CD4-positive, alpha-beta T cell treated with Interleukin-2 at 100 ng/mL for 4 hours (primary cell): ENCODE results near the gene AMFR.
"Not testable (repeated sequence)": the region's sequence is repeated elsewhere in the genome, so short reads cannot be mapped to it uniquely, and the experiment has no call there.

Experiments
- DNase-seq: peaks from one replicate; pipeline ENCODE4 v3.0.0-alpha.2; 2020; ENCODE audit warnings: low spot score

AMFR gene

DNA sequence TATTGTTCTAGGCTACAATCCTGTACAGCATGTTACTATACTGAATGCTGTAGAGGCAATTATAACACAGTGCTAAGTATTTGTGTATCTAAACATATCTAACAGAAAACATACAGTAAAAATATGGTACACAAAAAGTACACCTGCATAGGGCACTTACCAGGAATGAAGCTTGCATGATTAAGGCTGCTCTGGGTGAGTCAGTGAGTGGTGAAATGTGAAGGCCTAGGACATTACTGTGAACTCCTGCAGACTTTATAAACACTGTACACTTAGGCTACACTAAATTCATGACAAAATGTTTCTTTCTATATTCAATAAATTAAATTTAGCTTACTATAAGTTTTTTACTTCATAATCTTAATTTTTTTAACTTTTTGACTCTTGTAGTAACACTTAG lies 37.1 kb downstream of the AMFR start:
- DNase-seq, result no peak

DNA sequence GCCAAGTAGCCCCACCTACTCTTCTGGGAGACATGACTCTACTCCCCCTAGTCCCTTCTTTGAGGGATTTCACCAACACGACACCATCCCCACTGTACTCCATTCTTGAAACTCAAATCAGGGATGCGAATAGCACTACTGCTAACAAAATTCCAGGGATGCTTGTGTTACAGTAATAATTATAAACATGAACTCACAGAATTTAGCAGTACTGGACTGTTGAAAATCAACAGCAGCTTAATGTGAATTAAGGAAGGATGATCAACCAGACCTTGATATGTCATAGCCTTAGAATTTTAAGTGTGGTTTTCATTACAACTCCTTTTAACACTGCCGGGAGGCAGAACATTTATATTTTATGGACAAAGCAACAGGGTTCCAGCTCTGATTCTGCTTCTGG lies 37.9 kb downstream of the AMFR start:
- no peak for DNase-seq

DNA sequence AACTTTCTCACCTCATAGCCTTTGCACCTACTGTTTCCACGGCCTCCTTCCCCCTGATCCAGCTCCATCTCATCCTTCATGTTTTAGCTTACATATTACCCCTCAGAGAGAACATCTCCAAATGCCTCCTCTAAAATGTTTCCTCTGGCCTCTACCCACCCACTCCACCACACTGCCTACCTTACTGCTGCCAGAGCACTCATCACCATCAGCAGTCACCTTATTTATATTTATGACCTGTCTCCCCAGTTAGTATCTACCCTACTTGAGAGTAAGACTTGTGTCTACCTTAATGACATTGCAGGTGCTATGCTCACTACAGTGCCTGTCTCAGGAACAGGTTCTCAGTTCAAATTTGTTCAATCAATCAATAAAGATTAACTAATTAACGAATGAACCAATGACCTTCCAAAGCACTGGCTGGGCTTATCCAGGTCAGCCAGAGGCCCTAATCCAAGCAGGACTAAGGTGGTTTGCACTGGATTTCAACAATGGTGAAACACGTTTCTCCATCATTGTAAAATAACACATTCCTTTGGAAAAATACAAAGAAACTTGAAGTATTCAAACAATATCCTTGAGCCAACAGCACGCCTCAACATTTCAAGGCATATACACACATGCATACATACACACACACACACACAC lies 41.1 kb downstream of the AMFR start:
- DNase-seq, result no peak

DNA sequence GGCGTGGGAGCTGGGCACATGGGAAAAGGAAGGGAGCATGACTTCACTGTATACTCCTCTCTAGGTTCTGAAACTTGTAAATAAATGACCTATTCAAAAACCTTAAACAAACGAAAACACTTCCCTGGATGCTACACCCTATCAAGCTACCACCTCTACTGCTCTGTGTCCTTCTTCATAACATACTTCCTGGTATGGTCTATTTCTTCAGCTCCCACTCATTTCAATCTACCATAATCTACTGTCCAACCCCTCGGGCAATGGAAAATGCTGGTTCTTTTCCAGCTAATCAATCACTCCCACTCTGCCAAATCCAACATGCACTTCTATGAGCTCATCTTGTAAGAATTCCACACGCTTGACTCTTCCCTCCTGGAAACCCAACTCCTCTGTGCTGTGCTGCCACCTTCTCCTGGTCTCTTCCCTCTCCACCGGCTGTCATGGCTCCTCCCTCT lies 42.4 kb downstream of the AMFR start:
- no peak for DNase-seq

DNA sequence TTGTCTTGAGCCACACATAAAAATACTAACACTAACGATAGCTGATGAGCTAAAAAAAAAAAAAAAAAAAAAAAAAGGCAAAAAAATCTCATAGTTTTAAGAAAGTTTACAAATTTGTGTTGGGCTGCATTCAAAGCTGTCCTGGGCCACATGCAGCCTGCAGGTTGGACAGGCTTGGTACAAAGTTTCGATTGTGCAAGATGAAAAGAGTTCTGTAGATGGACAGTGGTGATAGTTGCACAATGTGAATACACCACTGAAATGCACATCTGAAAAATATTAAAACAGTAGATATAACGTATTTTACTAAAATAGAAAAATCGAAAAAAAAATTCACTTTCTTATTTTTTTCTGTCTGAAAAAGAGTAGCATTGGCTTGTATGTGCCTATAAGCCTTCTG lies 42.9 kb downstream of the AMFR start:
- DNase-seq, result no peak

DNA sequence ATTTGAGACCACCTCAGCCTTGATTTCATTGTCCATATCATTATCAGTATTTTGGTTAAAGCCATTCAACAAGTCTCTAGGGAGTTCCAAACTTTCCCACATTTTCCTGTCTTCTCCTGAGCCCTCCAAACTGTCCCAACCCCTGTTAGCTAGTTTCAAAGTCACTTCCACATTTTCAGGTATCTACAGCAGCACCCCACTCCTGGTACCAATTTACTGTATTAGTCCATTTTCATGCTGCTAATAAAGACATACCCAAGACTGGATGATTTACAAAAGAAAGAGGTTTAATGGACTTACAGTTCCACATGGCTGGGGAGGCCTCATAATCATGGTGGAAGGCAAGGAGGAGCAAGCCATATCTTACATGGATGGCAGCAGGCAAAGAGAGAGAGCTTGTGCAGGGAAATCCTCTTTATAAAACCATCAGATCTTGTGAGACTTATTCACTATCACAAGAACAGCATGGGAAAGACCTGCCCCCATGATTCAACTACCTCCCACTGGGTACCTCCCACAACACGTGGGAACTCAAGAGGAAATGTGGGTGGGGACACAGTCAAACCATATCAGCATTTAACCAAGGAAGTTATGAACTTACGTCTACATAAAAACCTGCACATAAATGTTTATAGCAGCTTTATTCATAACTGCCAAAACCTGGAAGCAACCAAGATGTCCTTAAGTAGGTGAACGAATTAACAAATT lies 44.4 kb downstream of the AMFR start:
- not testable (repeated sequence) for DNase-seq

DNA sequence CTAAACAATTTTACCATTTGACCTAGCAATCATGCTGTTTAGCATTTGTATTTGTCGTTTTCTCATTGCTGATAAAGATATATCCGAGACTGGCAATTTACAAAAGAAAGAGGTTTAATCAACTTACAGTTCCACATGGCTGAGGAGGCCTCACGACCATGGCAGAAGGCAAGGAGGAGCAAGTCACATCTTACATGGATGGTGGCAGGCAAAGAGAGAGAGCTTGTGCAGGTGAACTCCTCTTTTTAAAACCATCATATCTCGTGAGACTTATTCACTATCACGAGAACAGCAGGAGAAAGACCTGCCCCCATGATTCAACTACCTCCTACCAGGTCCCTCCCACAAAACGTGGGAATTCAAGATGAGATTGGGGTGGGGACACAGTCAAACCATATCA lies 46.3 kb downstream of the AMFR start:
- not testable (repeated sequence) for DNase-seq

DNA sequence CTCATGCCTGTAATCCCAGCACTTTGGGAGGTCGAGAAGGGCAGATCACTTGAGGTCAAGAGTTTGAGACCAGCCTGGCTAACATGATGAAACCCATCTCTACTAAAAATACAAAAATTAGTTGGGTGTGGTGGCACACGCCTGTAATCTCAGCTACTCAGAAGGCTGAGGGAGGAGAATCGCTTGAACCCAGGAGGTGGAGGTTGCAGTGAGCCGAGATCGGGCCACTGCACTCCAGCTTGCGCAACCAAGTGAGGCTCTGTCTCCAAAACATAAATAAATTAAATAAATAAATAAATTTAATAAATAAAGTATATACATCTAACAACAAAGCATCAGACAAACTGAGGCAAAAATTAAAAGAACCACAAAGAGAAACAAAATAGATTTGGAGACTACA lies 49.6 kb downstream of the AMFR start:
- DNase-seq, result not testable (repeated sequence)

DNA sequence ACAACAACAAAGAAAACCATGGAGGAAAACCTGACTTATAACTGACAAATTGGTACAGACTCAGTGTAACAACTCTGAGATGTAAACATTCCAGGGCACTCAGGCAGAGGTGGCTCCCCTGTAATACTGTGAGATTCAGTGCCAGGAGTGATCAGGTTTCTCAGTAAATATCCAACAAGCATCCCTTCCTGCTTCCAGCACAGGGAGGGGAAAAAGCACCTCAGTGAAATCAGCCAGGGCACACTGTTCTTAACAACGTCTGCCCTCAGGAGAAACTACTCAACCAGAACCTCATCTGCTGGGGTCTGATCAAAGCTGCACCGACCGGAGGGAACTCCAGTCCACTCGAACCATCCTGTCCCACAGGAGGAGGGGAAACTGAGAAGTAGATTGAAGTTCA lies 52.3 kb downstream of the AMFR start:
- DNase-seq, result no peak

DNA sequence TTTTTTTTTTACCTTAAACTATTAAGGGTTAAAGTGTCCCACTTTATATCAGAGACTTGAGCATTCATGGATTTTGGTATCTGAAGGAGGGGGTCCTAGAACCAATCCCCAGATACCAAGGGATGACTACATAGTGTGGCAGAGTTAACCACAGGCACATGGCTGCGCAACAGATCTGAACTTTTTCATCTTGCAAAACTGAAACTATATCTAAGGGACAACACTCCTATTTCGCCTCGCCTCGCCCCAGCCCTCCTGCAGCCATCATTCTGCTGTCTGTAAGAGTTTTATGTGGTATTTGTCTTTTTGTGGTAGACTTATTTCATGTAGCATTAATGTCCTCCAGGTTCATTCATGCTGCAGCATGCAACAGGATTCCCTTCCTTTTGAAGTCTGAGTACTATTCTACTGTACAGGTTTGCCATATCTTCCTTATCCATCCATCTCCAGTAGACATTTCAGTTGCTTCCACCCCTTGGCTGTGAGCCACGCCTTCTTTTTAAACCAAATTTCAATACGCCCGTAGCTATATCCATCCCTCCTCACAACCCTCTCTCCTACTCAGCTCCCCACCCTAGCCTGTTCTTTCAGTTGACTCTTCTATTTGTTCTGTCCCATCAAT lies 53.2 kb downstream of the AMFR start:
- peak; percentile 2 for DNase-seq

DNA sequence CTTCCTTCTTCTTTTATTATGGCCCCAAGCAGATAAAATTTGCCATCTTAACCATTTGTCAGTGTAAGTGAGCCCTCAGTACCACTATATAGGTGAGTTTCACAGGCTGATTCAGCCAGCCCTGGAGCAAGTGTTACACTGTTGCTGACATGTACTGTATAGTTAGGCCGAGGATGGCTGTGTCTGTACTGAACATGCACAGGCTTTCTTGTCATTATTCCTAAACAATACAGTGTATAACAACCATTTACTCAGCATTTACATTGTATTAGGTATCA lies 53.7 kb downstream of the AMFR start:
- no peak for DNase-seq

DNA sequence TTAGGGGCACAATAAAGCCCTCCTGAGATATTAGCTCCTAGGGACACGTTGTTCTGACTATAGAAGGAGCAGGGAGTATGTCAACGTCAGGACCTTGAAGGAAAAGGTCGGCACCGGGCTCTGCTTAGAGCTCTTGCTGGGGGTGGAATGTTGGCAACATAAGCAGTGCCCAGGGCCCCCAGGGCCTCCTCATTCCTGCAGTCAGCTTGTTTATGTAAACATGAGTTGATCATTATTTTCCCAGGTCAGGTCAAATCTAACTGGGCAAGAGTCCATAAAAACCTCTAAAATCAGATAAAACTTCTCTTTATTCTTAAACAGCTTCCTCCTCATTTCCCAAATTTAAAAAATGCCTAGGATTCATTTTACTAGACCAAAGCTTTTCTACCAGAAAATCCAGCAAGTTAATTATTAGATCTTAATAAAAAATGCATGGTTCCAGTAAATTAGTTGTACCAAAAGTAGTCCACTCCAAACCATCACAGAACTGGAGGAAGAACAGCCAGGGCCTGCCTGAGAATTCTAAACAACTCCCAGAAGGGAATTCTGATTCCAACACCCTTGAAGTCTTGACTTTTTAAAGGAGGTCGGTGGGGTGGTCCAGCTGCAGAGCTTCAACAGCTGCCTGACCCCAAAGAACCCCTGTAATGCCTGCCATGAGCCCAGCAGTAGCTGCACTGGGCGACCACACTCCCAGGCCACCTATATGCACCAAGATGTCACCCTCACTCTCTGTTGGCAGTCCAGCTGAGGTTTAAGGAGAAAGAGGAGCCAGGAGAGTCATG lies 54.3 kb downstream of the AMFR start:
- no peak for DNase-seq

DNA sequence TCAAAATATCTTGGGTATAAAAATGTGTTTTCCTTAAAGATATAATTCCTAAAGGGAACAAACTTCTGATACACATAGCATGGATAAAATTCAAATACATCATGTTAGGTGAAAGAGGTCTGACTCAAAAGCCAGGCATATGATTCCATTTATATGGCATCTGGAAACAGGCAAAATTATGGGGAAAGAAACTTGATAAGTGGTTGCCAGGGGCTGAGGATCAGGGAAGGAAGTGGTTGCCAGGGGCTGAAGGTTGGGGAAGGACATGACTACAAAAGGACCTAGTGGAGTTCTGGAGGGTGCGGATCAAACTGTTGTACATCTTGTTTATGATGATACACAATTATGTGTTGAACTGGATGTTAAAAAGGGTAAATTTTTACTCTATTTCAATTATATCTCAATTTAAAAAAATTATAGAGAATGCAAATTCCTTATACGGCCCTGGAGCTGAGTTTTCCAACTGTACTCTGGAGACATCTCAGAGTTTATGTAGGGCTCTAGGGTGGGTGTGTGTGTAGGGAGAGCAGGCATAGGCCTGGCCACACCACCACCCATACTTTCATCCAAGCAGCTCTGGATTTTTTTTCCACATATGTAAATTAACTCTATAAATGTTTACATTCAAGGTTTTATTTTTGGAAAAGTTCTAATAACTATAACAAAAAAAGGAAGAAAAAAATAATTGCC lies 55.0 kb downstream of the AMFR start:
- no peak for DNase-seq

DNA sequence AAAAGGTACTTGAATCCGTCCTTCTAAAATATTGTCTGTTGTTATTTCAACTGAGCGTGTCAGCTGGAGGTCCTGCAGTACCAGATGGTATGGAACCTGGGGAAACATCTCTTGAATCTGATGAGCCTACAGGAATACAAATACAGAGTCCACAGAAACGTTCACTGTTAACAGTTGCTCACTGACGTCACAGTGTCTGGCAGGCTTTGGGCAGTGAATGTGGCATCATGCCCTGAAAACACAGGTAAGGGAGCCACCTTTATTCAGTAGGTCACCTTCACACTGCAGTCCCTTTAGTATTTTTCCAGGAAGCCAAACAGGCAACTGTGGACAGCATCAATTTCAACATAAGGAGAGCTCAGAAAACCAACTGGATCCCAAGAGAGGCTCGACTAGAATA lies 56.1 kb downstream of the AMFR start:
- no peak for DNase-seq

DNA sequence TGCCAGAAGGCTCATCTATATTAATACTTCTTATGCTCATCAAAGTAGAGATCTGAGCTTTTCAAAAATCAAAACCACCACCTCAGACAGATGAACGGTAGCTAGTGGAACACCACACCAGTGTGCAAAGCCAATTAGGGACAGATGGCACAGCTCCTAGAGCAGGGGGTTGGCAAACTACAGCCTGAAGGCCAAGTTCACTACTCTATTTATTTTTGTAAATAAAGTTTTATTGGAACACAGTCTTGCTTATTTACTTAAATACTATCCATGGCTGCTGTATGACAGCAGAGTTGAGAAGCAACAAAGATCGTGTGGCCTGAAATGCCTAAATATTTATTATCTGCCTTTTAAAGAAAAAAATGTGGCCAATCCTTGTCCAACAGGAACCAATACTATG lies 56.8 kb downstream of the AMFR start:
- no peak for DNase-seq

DNA sequence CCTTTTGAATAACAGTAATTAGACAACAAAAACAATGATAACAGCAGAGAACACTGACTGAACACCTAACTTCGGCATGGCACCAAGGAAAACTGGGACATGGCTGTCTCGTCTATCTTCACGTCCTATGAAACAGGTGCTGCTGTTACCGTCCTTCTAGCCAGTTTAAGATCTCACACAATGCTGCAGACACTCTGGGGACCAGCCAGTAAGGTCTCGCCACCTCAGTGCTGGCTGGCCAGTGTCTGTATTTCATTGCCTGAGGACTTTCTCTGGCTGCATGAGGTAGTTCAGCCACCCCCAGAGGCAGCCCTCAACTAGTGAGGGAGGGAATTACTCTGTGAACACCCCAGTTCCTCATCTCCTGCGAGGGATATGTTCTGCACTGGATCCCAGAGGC lies 57.6 kb downstream of the AMFR start:
- DNase-seq, result no peak

DNA sequence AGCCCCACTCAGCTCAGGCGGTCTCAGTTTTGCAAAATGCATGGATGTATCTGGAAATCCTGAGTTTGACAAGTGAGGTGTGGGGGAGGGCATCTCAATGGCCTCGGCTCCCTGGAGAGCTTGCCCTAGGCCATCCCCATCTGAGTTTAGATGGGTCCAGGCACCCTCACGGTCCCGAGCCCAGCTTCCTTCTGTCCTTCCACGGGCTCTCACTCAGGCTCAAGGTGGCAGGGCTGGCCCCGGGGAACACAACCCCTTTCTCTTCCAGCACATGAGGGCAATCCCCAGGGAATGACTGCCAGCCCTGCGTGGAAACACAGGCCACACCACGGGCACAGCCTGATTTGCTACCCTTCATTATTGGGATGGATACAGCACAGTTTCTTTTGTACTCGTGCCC lies 58.4 kb downstream of the AMFR start:
- DNase-seq, result no peak

DNA sequence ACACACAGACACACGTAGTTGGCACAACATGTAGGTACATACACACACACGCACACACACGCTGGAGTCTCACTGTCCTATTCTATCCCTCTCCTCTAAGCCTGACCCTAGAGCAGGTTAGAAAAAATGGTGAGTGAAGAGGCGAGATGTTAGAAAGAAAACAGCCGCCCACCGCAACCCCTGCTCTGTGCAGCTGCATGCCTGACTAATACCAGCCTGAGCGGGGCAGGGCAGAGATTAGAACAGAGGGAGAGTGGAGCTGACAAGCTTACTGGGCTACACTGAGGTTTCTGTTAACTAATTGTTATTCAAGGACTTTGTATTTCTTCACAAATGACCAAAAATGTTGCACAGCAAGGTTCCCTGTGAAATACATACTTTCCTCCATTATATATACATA lies 59.8 kb downstream of the AMFR start:
- no peak for DNase-seq

DNA sequence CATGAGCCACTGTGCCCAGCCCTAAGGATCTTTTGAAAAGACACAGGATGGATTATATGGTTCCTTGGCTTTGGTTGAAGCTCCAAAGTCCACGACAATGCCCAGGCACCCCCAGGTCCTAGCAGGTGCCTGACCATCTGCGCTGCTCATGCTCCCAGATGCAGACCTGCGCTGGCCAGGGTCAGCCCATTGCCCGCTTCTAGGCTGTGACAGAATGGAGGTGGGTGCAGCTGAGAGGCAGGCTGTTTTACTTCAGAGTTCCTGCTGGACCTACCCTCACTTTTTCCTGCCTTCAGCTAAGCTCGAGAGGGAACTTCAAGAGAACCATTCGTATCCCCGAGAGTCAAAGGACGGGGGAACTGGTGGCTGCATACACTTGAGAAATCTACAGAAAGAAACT lies 60.5 kb downstream of the AMFR start:
- DNase-seq, result no peak

DNA sequence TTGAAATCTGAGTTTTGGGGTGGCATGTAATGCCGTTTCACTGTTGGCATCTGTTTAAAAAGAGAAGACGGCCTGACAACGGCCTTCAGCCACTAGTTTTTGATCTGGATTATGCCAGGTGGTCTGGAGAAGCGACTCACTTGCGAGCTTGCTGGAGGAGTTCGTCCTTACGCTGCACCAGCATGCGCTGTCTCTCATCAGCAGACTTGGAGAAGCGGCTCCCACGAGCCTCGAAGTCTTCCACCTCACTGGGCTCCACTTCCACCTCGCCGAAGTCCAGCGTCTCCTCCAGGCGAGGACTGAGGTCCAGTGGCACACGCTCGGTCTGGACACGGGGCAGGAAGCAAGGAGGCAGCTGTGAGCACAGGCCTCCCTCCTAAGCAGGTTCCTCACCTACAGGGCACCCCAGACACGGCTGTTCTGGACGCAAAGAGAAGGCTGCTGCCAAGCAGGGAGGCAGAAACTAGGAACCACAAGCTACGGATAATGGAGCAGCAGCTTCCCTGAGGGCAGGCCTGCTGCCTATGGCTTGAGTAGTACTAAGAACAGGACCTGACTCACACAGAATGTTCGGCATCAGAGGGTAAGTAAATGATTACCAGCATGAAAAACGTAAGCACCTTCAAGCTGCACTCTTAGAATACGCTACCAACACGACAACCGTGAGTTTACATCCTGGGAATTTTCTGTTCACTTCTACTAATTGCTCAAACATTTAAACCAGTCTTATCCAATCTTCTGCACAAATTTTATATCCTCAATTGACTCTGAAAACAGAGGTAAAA lies 61.4 kb downstream of the AMFR start:
- no peak for DNase-seq

DNA sequence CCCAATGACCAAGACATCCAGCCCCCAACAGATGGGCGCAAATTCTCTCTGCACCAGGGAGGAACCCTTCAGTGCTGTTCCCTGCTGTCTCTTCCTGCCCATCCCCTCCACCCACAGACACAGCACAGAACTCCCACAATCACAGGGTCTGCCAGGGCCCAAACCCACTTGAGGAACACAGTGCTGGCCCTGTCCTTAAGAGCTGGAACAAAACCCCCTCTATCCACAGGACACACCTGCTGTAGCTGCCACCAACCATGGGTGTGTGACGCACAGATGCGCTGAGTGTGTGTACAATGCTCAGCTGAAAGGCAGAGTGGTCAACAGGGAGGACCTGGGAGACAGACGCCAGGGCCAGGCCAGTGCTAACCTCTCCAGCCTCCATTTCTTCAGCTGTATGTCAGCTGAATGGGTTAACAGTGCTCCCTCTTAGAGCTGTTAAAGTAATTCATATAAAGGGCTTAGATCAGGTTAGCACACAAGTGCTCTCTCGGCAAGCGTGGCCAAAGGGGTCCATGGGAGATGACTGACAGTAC lies 62.1 kb downstream of the AMFR start:
- DNase-seq, result no peak
